T-helper 1 cell treated with Interleukin-12 subunit alpha and Interleukin-12 subunit beta and Interleukin-4 antibody, amounts not matched to agents 30 μg/mL and 1 μg/mL, for 36 hours (primary cell): ENCODE results near the gene SCGB3A2.

ENCODE experiments used
- H3K27ac Mint-ChIP-seq: one replicate; pipeline ENCODE4 v1.8.0; 2021; ENCODE audit warnings: mild to moderate bottlenecking, mixed read lengths
- H3K27me3 Mint-ChIP-seq: one replicate; pipeline ENCODE4 v1.8.0; 2021; ENCODE audit warnings: low read depth, mixed read lengths
- H3K36me3 Mint-ChIP-seq: one replicate; pipeline ENCODE4 v1.8.0; 2021; ENCODE audit warnings: low read depth, mixed read lengths
- H3K4me1 Mint-ChIP-seq: one replicate; pipeline ENCODE4 v1.8.0; 2021; ENCODE audit warnings: low read depth, mixed read lengths
- H3K4me3 Mint-ChIP-seq: one replicate; pipeline ENCODE4 v1.8.0; 2021; ENCODE audit warnings: mild to moderate bottlenecking, moderate library complexity, mixed read lengths
- H3K9me3 Mint-ChIP-seq: one replicate; pipeline ENCODE4 v1.8.0; 2021; ENCODE audit warnings: mixed read lengths

SCGB3A2 gene, protein sequence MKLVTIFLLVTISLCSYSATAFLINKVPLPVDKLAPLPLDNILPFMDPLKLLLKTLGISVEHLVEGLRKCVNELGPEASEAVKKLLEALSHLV

DNA sequence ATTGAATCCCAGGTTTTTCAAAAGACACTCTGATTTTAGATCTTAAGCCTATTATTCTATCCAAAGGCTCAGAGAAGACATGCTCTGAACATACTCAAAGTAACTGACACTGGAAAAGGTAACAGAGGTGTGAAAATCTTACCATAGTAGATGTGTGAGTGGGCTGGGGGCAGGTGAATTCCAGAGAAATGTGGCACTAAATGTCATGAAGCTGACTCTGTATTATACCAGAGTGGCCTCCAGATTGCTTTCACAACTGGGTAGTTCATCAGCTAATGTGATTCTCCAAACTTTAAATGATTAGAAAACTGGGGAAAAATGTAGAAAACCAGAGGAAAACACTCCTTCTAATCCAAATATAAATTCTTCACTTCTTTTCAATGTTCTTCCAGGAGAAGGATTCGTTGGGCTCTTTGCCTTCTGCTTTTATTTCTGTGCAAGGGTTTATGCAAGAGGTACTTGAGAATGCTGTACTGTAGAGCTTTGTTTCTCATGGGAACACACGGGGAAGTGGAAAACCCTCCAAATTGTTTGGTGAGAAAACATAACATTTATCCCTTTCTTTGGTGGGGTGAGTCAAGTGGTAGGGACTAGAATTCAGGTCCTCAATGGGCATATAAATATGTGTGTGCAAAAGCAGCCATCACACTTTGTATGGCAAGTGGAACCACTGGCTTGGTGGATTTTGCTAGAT lies at the start of gene SCGB3A2:
Gene SCGB3A2, plus strand, starts transcription at position 646 of the 694 bp plus-strand sequence. CDS start 93 bp downstream, outside the sequence.
- no peaks in the 10 kb centered on the region for H3K9me3 Mint-ChIP-seq
- H3K27me3 Mint-ChIP-seq = no peaks in the 10 kb centered on the region
- H3K36me3 Mint-ChIP-seq = no peaks in the 10 kb centered on the region
- no peak within 1 kb of the TSS for H3K27ac Mint-ChIP-seq
- H3K4me3 Mint-ChIP-seq = no peak within 1 kb of the TSS
- H3K4me1 Mint-ChIP-seq = no peaks in the 10 kb centered on the region

DNA sequence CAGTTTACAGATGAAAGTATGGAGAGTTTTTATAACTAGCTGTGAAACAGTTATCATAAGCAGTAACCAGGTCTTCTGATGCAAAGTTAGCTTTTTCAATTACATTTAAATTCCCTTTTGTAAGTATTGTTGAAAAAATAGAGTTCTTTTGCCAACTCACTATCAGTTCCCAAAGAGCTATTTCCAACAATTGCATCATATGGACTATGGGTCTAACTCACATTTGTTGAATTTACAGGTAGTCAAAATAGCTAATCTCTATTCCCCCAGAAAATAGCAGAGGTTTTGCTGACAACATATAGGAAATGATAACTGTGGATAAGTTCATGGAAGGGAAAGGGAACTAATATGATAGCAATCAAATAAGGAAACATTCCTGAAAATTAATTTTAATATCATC lies 48.5 kb upstream of the SCGB3A2 start:
- Mint-ChIP-seq H3K9me3 (no peaks in the 10 kb centered on the region), H3K27me3 (peaks cover 18% of the 10 kb centered on the region), H3K4me1 (no peaks in the 10 kb centered on the region), H3K4me3 (no peak overlapping the region), H3K36me3 (no peaks in the 10 kb centered on the region), H3K27ac (no peak overlapping the region)

GRCh38 chr5:147831465-147831864 lies 47.0 kb upstream of the SCGB3A2 start, which contains the start of gene SPINK1:
TSS of gene SPINK1 (minus strand) at chr5:147831671. CDS start at chr5:147831577, 94 bp downstream.
- no peaks in the 10 kb centered on the region for H3K9me3 Mint-ChIP-seq
- H3K4me3 Mint-ChIP-seq = no peak within 1 kb of the TSS
- H3K27ac Mint-ChIP-seq = no peak within 1 kb of the TSS
- H3K36me3 Mint-ChIP-seq = no peaks in the 10 kb centered on the region
- no peaks in the 10 kb centered on the region for H3K4me1 Mint-ChIP-seq
- H3K27me3 Mint-ChIP-seq = peaks cover 18% of the 10 kb centered on the region

DNA sequence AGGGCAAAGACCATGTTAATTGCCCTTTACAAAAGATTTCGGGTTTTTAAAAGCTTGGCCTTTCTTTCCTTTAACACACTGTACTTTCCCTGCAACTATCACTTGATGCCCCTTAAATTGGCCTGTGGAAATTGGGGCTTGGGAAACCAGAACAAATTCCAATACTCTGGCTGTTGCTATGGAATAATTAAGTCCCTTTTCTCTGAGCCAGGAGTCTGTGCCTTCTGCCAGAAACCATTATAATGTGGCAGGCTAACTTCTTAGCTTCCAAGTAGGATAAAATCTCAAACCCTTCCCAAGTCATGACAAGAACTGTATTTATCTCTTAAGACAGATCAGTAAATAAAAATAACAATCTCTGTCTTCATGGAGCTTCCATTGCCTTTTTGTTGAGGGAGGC lies 46.0 kb upstream of the SCGB3A2 start:
- Mint-ChIP-seq H3K9me3 (no peaks in the 10 kb centered on the region), H3K36me3 (no peaks in the 10 kb centered on the region), H3K4me1 (no peaks in the 10 kb centered on the region), H3K4me3 (no peak overlapping the region), H3K27me3 (peaks cover 18% of the 10 kb centered on the region), H3K27ac (no peak overlapping the region)

DNA sequence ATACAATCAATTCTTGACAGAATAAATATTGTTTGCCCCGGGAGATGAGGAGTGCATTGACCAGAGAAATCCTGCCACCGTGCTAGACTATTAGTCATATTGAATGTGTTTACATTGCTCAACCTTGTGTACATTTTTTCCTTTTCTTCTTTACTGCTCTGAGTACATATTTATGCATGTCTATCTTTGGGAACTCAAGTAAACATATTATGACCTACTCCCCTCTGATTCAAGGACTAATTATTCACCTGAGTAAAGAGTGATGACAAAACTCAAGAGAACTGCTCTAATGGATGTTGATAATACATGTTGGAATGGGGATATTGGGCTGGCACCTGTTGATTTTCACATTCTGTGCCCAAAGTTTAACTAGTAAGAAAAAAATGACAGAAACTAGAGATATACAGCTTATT lies 43.1 kb upstream of the SCGB3A2 start:
- Mint-ChIP-seq H3K4me3 (no peak overlapping the region), H3K27me3 (peaks cover 9% of the 10 kb centered on the region), H3K36me3 (no peaks in the 10 kb centered on the region), H3K4me1 (no peaks in the 10 kb centered on the region), H3K9me3 (no peaks in the 10 kb centered on the region), H3K27ac (no peak overlapping the region)

DNA sequence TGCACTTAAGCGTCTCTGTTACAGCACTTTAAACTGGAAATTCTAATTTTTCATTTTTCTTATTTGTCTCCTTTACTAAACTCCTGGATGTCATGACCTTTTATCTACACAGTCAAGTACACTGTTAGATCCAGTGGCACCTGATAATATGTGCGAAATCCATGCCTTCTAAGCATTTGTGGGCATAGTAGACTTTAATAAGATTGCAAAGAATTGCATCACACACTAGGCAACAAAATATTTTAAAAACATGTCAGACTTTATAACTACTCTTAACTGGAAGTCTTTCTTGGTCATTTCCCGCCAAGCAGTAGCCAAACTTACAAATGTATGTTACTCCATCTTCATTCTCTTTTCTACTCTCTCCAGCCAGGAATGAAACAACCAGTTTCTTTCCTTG lies 42.1 kb upstream of the SCGB3A2 start:
- H3K4me1 Mint-ChIP-seq = no peaks in the 10 kb centered on the region
- no peak overlapping the region for H3K4me3 Mint-ChIP-seq
- H3K27ac Mint-ChIP-seq = no peak overlapping the region
- no peaks in the 10 kb centered on the region for H3K36me3 Mint-ChIP-seq
- peaks cover 9% of the 10 kb centered on the region for H3K27me3 Mint-ChIP-seq
- H3K9me3 Mint-ChIP-seq = no peaks in the 10 kb centered on the region

- no peaks in the 10 kb centered on the region for H3K36me3 Mint-ChIP-seq
- H3K27me3 Mint-ChIP-seq = peaks cover 4% of the 10 kb centered on the region
- no peaks in the 10 kb centered on the region for H3K4me1 Mint-ChIP-seq
- H3K4me3 Mint-ChIP-seq = no peak overlapping the region
- H3K27ac Mint-ChIP-seq = no peak overlapping the region
- no peaks in the 10 kb centered on the region for H3K9me3 Mint-ChIP-seq
Measured at GRCh38 chr5:147842869-147843268, 35.6 kb upstream of the SCGB3A2 start.

DNA sequence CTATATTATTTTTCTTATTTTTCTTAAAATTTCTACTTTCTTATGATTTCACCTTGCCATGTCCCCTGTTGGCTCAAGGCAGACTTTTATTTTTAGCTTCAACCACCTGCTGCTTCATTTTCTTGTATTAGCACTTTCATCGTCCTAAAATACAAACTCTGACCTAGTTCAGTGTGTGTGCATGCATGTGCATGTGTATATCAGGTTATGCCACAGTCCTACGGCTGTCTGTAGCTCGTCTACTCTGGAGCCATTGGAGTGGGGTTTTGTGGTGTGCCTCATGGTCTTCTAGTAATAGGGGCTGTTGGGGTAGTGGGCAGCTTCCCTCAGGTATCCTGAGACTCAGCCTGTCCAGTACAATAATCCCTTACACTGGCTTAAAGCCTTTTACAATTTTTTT lies 33.7 kb upstream of the SCGB3A2 start:
- H3K4me1 Mint-ChIP-seq = no peaks in the 10 kb centered on the region
- H3K4me3 Mint-ChIP-seq = no peak overlapping the region
- no peaks in the 10 kb centered on the region for H3K36me3 Mint-ChIP-seq
- peaks cover 4% of the 10 kb centered on the region for H3K27me3 Mint-ChIP-seq
- no peak overlapping the region for H3K27ac Mint-ChIP-seq
- H3K9me3 Mint-ChIP-seq = no peaks in the 10 kb centered on the region

GRCh38 chr5:147845618-147846017 lies 32.9 kb upstream of the SCGB3A2 start:
- Mint-ChIP-seq H3K9me3 (no peaks in the 10 kb centered on the region), H3K27me3 (peaks cover 4% of the 10 kb centered on the region), H3K36me3 (no peaks in the 10 kb centered on the region), H3K27ac (no peak overlapping the region), H3K4me3 (no peak overlapping the region), H3K4me1 (no peaks in the 10 kb centered on the region)

GRCh38 chr5:147849226-147849625 lies 29.3 kb upstream of the SCGB3A2 start:
- Mint-ChIP-seq H3K36me3 (no peaks in the 10 kb centered on the region), H3K4me3 (no peak overlapping the region), H3K27ac (no peak overlapping the region), H3K4me1 (no peaks in the 10 kb centered on the region), H3K27me3 (peaks cover 9% of the 10 kb centered on the region), H3K9me3 (no peaks in the 10 kb centered on the region)

GRCh38 chr5:147851578-147851977 lies 26.9 kb upstream of the SCGB3A2 start:
- Mint-ChIP-seq H3K27ac (no peak overlapping the region), H3K27me3 (peaks cover 9% of the 10 kb centered on the region), H3K4me1 (no peaks in the 10 kb centered on the region), H3K9me3 (no peaks in the 10 kb centered on the region), H3K36me3 (no peaks in the 10 kb centered on the region), H3K4me3 (no peak overlapping the region)

- peaks cover 9% of the 10 kb centered on the region for H3K27me3 Mint-ChIP-seq
- no peaks in the 10 kb centered on the region for H3K4me1 Mint-ChIP-seq
- no peaks in the 10 kb centered on the region for H3K9me3 Mint-ChIP-seq
- H3K27ac Mint-ChIP-seq = no peak overlapping the region
- no peaks in the 10 kb centered on the region for H3K36me3 Mint-ChIP-seq
- no peak overlapping the region for H3K4me3 Mint-ChIP-seq
Measured at GRCh38 chr5:147852365-147852764, 26.1 kb upstream of the SCGB3A2 start.

DNA sequence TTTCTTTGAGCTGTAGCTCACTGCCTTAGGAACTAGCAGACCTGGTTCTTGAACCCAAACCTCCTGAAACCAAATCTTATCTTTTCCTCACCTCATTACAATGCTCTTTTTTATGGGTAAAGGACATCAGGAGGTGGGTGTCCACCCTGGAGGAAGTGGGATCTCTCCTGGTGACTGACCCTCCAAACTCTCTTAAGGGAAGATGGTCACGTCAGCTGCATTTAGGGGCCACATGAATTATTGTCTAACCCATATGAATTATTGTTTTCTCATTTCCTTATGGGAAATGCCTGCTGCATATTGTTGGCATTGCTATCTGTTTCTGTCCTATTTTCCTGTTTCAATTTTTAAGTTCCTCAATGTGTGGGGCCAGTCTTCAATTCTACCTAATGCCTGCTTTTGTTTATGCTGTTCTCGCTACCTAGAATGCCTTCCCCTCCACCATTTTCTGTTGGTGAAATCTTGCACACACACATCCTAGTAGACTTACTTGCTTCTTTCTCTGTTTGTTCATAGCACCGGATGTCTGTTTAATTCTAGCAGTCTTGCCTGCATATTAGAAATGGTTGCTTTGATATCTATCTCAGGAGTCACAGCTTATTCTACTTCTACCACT lies 25.0 kb upstream of the SCGB3A2 start:
- H3K9me3 Mint-ChIP-seq = no peaks in the 10 kb centered on the region
- H3K4me1 Mint-ChIP-seq = no peaks in the 10 kb centered on the region
- no peak overlapping the region for H3K27ac Mint-ChIP-seq
- H3K27me3 Mint-ChIP-seq = peaks cover 7% of the 10 kb centered on the region
- no peak overlapping the region for H3K4me3 Mint-ChIP-seq
- H3K36me3 Mint-ChIP-seq = no peaks in the 10 kb centered on the region

DNA sequence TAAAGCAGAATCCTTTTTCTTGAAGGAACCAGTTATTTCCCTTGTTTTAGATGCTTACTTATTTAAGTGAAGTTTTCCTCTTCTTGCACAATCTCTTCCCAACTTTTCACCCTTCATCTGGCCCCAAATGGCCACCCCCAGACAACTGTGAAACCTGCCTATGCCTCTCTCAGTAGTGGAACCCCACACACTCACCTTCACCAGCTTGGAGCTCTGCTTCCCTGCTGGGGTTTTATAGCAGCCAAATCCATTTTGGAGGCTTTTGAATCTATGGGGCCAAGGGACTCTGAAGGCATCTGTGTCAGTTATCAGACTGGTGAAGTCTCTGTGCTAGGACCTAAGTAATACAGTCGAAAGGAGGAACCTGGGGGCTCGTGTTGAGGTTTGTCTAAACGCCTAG lies 24.2 kb upstream of the SCGB3A2 start:
- Mint-ChIP-seq H3K27ac (no peak overlapping the region), H3K4me1 (no peaks in the 10 kb centered on the region), H3K27me3 (peaks cover 8% of the 10 kb centered on the region), H3K9me3 (no peaks in the 10 kb centered on the region), H3K36me3 (no peaks in the 10 kb centered on the region), H3K4me3 (no peak overlapping the region)
